CD4-positive, alpha-beta T cell treated with Interleukin-6 at 100 ng/mL for 8 hours (primary cell): ENCODE results near the gene CXCR5.
"Not testable (repeated sequence)": the region's sequence is repeated elsewhere in the genome, so short reads cannot be mapped to it uniquely, and the experiment has no call there.

ENCODE experiments used
- DNase-seq: peaks from one replicate; pipeline ENCODE4 v3.0.0-alpha.2; 2020; ENCODE audit warnings: mixed read lengths, low spot score

CXCR5 gene, protein sequence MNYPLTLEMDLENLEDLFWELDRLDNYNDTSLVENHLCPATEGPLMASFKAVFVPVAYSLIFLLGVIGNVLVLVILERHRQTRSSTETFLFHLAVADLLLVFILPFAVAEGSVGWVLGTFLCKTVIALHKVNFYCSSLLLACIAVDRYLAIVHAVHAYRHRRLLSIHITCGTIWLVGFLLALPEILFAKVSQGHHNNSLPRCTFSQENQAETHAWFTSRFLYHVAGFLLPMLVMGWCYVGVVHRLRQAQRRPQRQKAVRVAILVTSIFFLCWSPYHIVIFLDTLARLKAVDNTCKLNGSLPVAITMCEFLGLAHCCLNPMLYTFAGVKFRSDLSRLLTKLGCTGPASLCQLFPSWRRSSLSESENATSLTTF

DNA sequence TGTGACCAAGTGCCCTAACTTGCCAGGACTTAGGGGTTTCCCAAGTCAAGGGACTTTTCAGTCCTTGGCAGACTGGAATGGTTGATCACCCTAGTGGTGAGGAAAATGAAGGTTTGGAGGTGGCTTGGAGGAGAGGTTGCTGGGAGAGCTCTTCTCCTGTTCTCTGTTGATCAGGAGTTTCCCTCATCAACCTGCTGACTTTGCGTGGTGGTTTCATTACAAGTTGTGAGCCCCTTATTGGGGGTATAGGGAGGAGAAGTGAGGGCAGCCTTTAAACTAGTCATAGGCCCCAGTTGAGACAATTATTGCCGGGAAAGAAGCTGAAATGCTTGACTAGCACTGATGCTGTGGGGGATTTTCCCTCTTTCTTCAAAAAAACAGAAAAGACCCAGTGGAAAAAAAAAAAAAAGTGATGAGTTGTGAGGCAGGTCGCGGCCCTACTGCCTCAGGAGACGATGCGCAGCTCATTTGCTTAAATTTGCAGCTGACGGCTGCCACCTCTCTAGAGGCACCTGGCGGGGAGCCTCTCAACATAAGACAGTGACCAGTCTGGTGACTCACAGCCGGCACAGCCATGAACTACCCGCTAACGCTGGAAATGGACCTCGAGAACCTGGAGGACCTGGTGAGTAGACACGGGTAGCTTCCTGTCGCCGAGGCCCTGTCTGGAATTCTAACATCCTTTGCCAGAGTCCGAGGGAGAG is at the start of gene CXCR5:
CXCR5 (plus strand) TSS at position 525 of the 704 bp plus-strand sequence; CDS start at position 575, 50 bp downstream.
- DNase-seq = peak; percentile 37

DNA sequence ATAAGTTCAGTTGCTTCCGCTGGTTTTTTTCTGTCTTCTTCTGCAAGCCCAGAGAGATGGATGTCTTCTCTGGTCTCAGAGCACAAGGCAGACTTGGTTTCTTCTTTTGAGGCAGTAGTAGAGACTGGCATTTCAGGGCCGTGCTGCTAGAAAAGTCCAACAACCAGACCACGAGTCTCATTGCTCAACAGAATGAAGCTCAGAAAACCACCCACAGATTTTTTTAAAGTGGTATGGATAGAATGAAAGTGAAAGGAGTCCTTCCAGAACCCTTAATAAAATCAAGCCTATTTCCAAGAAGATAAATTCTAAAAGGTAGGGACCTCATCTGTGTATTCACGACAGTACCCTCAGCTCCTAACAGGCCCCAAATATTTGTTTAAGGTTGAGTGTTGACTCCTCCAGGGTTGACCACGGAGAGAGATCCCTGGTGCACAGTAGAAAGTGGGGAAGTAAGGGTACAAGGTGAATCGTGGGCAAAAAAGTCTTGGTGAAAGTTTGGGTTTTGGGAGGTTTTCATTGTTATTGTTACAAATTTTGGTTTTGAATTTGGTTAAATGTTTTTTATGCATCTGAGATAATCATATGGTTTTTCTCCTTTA is 49.2 kb upstream of the CXCR5 start:
- DNase-seq = no peak

DNA sequence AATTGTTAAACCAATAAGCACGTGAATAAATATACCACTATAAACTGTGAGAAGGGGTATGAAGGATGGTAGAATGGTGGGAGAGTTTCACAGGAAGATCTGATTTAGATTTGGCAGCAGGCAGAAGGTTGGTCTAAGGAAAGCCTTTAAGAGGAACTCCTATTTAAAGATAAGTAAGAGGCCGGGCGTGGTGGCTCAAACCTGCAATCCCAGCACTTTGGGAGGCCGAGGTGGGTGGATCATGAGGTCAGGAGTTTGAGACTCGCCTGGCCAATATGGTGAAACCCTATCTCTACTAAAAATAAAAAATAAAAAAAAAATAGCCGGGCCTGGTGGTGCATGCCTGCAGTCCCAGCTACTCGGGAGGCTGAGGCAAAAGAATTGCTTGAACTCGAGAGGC is 45.8 kb upstream of the CXCR5 start:
- DNase-seq = no peak

DNA sequence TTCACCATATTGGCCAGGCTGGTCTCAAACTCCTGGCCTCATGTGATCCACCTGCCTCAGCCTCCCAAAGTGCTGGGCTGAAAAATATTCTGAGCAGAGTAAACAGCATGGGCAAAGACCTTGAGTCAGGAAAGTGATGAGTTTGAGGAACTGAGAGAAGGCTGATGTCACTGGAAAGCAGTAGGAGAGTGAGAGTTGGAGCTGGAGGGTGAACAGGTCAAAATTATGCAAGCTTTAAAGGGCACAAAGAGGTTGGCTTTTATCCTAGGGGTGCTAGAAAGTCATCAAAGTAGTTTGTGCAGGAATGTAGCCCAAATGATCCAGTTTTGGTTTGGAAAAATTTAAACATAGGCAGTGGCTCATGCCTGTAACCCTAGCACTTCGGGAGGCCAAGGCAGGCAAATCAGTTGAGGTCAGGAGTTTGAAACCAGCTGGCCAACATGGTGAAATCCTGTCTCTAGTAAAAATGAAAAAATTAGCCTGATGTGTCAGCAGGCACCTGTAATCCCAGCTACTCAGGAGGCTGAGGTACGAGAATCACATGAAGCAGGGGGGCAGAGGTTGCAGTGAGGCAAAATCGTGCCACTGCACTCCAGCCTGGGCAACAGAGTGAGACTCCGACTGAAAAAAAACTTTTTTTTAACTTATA is 44.7 kb upstream of the CXCR5 start:
- DNase-seq = no peak

DNA sequence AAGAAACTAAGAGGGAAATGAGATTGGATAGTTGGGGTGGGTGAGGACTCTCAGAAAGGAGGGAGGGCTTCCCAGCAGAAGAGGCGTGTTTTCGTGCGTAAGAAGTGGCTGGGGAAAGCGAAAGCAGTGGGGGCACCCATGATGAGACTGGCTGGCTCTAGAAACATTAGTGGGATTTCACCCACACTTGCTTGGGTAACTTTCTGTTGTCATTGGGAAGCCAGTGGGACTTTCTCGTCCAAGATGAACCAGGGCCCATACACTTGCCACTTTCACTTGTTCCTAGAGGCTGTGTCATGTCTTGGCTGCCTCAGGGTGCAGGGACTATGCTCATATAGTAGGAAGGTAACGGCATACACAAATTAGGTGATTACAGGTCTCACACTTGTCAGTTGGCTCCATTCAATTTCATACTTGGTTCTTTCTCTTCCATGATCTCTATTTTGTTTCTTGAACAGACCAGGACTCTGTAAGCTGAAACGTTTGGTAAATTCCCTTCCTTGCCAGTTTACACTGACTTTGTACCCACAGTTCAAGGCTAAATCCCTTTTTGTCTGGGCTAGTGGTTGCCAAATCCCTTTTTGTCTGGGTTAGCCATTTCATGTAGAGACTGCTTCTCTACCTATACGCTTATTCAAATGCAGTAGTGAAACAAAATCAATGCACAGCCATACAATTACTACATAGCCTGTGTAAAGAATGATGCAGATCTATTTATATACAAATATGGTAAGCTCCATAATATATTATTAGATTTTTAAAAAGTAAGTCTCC is 42.0 kb upstream of the CXCR5 start:
- peak; percentile 39 for DNase-seq

DNA sequence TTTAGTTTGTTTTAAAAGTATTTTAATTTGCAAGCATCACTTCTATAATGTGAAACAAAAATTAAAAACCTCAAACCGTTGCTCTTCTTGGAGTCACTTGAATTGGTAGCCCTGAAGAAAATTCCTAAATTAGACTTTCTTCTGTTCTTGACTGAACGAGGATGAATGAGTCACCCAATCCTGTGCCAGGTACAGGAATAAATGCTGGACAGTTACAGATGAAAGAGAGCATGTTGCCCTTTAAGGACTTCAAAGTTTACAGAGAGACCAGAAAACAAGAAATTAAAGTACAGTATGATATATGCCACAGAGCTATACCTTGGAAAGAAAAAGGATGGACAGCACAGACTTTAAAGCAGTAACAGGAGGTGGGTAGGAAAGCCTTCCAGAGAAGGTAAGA is 41.3 kb upstream of the CXCR5 start:
- DNase-seq = no peak

DNA sequence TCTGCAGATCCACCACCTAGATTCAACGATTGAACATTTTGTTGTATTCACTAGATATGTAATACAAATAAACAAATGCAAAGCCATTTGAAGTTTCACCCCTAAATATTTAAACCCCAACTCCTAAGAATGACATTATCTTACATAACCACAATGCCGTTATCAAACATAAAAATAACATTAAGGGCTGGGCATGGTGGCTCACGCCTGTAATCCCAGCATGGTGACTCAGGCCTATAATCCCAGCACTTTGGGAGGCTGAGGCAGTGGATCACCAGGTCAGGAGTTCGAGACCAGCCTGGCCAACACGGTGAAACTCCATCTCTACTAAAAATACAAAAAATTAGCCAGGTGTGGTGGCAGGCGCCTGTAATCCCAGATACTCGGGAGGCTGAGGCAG is 40.8 kb upstream of the CXCR5 start:
- not testable (repeated sequence) for DNase-seq

DNA sequence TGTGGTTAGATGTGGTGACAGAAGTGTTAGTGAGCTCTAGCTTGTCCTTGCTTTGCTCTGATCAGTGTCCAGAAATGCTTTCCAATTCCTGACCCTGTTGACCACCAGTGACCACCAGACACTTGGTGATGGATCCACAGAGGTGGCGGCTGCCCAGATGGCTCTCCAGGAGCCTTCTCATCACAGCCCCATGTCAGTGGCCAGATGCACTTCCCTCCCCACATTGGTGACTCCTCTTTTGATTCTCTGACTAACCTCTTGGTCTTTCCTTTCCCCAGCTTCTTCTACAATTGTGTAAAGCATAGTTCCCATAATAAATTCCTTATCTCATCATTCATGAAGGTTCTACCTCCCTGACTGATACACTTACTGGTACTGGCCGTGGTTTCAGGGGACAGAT is 40.1 kb upstream of the CXCR5 start:
- DNase-seq = no peak

DNA sequence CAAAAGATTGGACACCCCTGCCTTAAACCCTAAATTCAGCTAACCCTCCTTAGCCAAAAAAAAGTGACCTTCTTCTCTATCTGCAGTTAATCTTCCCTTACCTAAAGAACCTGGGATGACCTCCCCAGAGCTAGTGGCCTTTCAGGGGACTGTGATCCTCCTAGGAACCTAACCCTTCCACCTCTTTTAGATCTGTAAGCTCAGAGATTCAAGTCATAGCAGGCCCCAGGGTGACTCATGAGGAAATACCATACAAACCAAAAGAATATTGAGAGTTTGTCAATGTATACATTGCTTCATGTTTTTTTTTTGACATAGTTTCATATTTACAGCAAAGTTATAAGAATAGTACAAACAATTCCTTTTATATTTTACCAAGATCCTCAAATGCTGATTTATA is 38.3 kb upstream of the CXCR5 start:
- DNase-seq = no peak

DNA sequence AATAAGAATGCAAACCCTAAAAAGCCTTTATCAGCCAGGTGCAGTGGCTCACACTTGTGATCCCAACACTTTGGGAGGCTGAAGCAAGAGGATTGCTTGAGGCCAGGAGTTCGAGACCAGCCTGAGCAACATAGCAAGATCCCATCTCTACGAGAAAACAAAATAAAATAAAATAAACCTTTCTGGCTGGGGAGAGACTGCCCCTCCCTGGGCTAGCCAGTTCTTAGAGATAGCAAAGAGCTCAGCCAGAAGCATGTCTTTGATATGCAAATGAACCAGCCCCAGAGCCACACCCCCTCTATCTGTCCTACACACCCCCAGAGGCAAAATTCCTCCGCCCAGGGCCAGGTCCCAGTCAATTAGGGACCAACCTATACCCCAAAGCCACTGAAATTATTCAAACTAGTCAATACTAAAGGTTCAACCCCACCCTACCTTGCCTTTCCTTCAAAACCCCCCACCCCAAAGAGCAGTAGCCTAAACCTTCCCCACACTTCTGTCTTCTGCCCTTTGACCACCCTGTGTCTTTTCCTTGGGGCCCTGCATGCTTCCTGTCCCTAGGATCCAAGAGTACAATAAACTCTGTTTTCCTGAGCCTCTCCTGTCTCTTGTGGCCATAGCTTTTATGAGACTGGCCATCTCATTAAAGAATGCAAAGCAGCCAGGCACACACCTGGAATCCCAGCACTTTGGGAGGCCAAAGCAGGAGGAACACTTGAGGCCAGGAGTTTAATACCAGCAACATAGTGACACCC is 37.3 kb upstream of the CXCR5 start:
- no peak for DNase-seq

DNA sequence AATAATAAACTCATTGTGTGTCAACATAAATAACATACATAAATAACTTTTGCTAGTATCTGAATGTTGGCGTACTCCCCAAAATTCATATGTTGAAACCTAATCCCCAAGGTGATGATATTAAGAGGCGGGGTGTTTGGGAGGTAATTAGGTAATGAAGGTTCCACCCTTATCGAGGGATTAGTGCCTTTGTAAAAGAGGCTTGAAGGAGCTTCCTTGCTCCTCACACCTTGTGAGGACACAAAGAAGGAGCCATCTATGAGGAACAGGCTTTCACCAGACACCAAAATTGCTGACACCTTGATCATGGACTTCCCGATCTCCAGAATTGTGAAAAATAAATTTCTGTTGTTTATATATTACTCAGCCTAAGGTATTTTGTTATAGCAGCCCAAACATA is 33.9 kb upstream of the CXCR5 start:
- no peak for DNase-seq

DNA sequence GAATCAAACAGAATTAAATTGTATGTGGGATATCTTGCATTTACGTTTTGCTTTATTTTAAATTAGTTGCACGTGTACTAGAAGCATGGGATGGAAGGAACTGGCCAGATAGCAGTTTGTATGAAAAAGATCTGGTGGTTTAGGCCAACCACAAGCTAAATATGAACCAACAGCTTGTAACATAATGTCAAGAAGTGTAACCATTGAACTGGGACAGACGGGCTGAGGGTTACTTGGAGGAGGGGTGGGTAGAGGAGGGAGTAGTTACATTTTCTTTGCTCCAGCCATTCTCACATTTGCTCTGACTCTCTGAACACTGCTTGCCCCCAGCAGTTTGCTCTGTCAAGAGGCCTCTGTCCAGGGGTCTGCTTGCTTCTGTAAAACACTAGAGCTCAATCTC is 31.7 kb upstream of the CXCR5 start:
- no peak for DNase-seq

DNA sequence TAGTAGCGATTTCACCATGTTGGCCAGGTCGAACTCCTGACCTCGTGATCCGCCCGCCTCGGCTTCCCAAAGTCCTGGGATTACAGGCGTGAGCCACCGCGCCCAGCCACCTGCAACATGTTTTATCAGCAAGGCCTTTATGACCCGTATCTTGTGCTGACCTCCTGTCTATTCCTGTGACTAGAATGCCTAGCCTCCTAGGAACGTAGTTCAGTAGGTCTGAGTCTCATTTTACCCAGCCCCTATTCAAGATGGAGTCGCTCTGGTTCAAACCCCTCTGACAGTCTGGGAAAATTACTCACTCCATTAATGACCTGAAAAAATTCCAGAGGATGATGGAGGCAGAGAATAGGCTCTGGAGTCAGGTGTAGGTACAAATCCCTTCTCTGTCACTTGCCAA is 30.0 kb upstream of the CXCR5 start:
- DNase-seq = no peak

DNA sequence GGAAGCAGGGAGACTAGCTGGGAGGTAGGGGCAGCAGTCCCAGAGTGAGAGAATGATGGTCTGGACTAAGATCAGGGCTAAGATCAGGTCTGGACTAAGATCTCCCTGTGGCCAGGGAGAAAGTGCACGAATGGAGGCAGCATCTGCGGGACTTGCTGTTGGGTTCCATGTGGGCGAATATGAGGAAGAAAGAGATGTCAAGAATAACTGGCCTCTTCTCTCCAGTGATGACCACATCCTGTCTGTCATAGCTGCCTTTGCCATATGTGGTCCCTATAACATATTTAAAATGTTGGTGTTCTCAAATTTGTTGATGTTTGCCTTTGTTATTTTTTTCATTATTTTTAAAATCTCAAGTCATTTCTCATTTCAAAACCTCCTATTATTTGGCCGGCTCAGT is 27.4 kb upstream of the CXCR5 start:
- no peak for DNase-seq

DNA sequence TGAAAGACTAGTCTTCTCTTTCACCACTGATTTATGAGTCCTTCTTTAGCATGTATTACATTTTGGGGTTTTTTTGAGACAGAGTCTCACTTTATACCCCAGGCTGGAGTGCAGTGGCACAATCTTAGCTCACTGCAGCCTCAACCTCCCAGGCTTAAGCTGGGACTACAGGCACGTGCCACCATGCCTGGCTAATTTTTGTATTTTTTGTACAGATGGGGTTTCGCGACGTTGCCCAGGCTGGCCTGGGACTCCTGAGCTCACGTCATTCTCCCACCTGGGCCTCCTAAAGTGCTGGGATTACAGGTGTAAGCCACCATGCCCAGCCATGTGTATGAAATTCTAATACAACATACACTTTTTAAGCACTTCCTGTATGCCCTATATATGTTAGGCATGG is 26.3 kb upstream of the CXCR5 start:
- DNase-seq = no peak

DNA sequence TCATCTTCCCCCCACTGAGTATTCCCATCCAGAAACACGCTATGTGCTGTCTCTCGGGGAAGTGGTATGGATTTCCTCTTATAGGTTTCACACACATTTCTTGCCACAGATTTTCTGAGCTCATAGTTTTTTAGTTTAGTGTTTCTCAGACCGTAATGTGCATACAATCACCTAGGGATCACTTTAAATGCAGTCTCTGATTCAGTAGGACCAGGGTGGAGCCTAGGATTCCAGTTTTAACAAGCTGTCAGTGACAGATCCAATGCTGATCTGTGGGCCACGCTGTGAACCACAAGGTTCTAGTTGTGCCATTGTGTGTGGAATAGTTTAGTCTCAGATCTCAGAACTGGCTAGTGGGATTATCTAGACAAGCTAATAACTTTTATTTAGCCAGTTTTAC is 23.7 kb upstream of the CXCR5 start:
- DNase-seq = no peak

DNA sequence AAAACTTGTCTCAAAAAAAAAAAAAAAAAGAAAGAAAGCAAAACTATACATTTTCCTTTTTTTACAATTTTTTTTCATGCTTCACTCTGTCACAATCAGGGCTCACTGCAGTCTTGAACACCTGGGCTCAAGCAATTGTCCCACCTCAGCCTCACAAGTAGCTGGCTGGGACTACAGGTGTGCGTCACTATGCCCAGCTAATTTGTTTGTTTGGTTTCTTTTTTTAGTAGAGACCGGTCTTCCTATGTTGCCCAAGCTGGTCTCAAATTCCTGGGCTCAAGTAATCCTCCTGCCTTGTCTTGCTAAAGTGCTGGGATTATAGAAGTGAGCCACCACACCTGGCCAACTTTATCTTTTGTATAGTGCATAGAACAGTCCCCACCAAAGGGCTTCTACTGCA is 15.0 kb upstream of the CXCR5 start:
- DNase-seq = no peak

DNA sequence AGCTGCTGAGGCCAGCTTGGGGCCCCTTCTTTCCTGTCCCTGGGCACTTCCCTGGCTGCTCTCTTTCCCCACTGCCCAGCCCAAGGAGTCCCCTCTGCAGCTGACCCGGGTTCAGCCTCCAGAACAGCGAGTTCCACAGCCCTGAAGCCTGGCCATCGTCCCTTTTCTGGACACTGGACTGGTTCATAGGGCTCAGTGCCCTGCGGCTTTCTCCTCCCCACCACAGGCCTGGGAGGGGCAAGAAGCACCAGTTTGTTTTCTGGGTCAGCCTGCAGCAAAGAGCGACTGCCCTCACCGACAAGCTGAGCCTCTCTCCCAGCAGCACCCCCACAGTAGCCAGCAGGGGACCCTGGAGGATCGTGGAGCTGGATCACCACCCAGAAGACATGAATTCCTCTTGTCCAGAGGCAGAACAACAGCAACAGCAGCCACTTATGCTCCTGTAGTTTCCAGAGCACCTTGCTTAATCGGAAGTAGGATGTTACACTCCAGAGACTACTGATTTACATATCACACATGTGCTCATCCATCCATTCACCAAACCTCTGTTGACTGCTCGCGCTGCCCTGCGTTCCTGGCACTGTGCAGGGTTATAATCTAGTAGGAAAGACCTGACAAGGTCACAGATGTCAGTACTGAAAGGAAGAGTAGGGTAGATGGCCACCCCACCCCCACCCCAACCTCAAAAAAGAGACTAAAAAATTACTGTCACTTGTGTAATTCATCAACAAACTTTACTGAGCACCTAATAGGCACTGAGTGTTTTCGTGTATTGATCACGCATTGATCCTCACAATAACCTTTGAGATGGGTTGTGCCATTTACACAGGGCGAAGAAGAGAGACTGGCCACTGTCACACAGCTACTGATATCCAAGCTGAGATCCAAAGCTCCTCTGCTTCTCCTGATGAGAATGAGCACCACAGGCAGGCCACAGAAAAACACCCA is 13.0 kb upstream of the CXCR5 start:
- DNase-seq = peak; percentile 38

DNA sequence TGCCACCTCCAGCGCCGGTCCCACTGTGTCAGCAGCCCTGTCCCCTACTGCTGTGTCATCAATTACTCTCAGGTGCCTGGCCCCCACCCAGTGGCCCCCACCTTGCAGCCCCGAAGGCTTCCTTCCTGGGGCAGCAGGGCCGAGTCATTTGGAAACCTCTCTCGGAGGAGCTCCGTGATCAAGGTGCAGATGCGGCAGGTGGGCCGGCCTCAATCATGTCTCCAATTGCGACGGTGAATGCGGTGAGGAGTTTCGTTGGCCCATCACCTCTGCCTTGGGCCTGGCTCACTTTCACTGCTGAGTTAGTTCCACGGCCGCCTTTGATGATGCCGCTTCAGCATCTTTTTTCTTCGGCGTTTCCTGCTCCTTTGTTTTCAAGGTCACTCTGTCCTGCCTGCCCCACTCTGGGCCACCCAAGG is 11.3 kb upstream of the CXCR5 start:
- peak; percentile 59 for DNase-seq

DNA sequence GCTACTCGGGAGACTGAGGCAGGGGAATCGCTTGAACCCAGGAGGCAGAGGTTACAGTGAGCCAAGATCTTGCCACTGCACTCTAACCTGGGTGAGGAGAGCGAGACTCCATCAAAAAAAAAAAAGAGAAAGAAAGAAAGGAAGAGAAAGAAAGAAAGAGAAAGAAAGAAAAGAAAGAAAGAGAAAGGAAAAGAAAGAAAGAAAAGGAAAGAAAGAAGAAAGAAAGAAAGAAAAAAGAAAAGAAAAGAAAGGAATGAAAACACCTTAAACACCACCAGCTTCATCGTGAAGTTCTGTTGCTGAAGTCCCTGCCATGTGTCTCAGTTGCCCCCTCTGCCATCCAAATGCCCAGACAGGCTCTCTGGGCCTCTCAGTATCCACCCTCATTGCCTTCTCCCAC is 9.9 kb upstream of the CXCR5 start:
- DNase-seq = no peak
